ENCODE measurements around the gene STRBP.

Gene STRBP

DNA sequence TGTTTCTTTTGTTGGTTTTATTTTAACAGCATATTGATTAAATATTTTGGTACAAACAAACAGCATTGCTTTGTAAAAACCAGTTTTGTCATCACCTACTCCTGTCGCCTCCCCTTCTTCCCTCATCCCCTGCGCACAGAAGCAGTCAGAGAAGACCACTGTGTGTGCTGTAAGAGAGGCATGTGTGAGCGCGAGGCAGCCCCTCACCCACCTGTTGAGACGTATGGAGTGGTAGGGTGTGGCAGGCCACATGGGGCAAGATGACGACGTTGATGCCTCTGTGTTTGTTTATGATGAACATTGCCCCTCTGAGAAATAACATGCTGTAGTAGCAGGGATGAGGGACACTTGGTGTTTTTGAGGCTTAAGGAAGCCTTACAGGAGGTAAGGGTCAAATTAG is 163.6 kb downstream of the STRBP start:
- Histone ChIP-seq H3K9ac (ENCODE audit: low read depth, low read length) (no peak overlapping the region), H3K9me3 (ENCODE audit: control insufficient read depth, insufficient read depth, low read length) (no peaks in the 10 kb centered on the region), H3K4me1 (ENCODE audit: control insufficient read depth, insufficient read depth, low read length) (peaks cover 11% of the 10 kb centered on the region), H3K27me3 (ENCODE audit: control insufficient read depth, insufficient read depth, low read length) (no peaks in the 10 kb centered on the region), H3K4me3 (ENCODE audit: low read depth, low read length) (no peak overlapping the region), H3K36me3 (ENCODE audit: control insufficient read depth, insufficient read depth, low read length) (peaks cover 37% of the 10 kb centered on the region)

DNA sequence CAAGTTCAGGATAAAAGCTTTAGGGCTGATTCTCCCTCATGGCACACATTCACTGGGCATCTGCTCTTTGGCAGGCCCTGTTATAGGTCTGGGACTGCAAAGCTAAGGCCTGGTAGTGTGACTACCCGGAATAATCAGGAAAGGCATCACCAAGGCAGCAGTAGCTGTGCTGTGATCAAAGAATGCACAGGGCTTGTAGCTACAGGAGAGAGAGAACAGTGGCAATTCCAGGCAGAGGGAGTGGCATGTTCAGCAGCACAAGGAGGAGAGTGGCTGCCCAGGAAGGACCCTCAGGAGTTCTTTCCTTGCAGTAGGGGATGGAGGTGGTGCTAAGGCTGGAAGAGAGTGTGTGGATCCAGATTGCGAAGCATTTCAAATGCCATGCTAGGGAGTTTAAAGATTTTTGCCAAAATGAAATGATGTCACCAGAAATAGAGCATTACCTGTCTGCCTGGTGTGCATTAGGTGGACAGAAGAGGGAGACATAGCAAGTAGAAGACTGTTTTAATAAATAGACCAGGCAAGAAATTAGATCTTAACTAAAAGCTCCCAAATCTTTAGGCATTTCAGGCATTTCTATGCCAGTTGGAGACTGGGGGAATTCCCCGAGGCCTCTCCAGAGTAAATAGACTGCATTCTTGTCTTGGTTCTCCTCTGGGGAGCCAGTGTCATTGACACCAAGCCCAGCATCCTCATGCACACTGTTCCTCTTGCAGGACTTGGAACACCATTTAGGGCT is 165.8 kb downstream of the STRBP start:
- H3K9ac ChIP-seq (ENCODE audit: low read depth, low read length): no peak overlapping the region
- H3K4me1 ChIP-seq (ENCODE audit: control insufficient read depth, insufficient read depth, low read length): peaks cover 19% of the 10 kb centered on the region
- H3K4me3 ChIP-seq (ENCODE audit: low read depth, low read length): no peak overlapping the region
- peaks cover 23% of the 10 kb centered on the region for H3K36me3 ChIP-seq (ENCODE audit: control insufficient read depth, insufficient read depth, low read length)
- no peaks in the 10 kb centered on the region for H3K27me3 ChIP-seq (ENCODE audit: control insufficient read depth, insufficient read depth, low read length)
- H3K9me3 ChIP-seq (ENCODE audit: control insufficient read depth, insufficient read depth, low read length): no peaks in the 10 kb centered on the region

DNA sequence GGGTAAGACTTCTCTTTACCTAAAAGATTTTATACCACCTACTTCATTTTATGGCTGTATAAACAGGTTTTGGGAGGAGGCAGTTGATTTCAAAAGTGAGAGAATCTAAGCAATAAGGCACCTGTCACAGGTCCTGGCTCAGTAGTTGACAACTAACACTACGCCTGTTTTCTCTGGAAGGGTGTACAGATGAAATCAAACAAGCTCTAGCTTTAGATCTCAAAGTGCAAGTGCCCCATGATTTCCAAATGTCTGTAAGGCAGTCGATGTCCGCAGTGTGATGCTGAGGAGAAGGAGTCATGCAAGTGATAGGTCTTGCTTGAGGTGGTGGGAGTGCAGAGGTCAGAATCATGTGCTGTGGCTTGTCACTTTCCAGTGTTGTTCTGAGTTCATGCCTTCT is 168.8 kb downstream of the STRBP start:
- peaks cover 8% of the 10 kb centered on the region for H3K36me3 ChIP-seq (ENCODE audit: control insufficient read depth, insufficient read depth, low read length)
- no peaks in the 10 kb centered on the region for H3K9me3 ChIP-seq (ENCODE audit: control insufficient read depth, insufficient read depth, low read length)
- peaks cover 20% of the 10 kb centered on the region for H3K4me1 ChIP-seq (ENCODE audit: control insufficient read depth, insufficient read depth, low read length)
- no peak overlapping the region for H3K9ac ChIP-seq (ENCODE audit: low read depth, low read length)
- H3K4me3 ChIP-seq (ENCODE audit: low read depth, low read length): no peak overlapping the region
- H3K27me3 ChIP-seq (ENCODE audit: control insufficient read depth, insufficient read depth, low read length): no peaks in the 10 kb centered on the region

DNA sequence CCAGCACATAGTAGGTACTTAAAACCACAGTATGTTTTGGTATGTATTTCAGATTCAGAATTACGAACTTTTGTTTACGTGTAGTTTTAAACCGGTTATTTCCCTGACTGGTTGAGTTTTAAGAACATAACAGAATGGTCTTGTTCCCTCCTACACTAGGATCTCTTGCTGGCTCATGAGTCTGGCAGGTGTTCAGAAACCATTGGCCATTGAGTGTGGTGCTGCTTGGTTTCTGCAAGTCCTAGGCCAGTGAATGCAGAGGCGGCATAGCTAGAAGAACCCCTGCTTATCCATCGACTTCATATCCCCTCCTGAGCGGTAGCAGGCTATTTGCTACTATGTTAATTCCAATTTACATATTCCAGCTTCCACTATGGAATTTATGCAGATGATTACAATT is 169.3 kb downstream of the STRBP start:
- H3K36me3 ChIP-seq (ENCODE audit: control insufficient read depth, insufficient read depth, low read length): peaks cover 8% of the 10 kb centered on the region
- H3K4me1 ChIP-seq (ENCODE audit: control insufficient read depth, insufficient read depth, low read length): peaks cover 19% of the 10 kb centered on the region

DNA sequence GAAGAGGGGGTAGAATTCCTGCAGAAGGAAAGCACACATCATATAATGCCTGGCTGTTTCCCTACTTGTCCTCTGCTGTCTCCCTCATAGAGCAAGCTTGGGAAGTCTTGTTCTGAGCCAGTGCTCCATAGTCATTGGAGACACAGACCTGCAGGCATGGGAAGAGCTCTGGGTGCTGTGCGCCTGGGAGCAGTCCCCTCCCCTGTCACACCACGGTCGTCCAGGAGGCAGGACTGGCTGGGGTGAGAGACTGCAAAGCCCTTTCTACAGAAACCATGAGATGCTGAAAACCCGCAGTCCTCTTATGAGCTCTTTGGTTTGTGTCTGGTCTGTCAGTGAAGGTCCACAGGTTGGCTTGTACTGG is 170.3 kb downstream of the STRBP start:
- no peaks in the 10 kb centered on the region for H3K27me3 ChIP-seq (ENCODE audit: control insufficient read depth, insufficient read depth, low read length)
- H3K4me3 ChIP-seq (ENCODE audit: low read depth, low read length): no peak overlapping the region
- H3K9ac ChIP-seq (ENCODE audit: low read depth, low read length): no peak overlapping the region
- H3K36me3 ChIP-seq (ENCODE audit: control insufficient read depth, insufficient read depth, low read length): peaks cover 6% of the 10 kb centered on the region
- no peaks in the 10 kb centered on the region for H3K9me3 ChIP-seq (ENCODE audit: control insufficient read depth, insufficient read depth, low read length)
- peaks cover 17% of the 10 kb centered on the region for H3K4me1 ChIP-seq (ENCODE audit: control insufficient read depth, insufficient read depth, low read length)

More for the DNA sequence above, 169.3 kb downstream of the STRBP start:
- no peaks in the 10 kb centered on the region for H3K27me3 ChIP-seq (ENCODE audit: control insufficient read depth, insufficient read depth, low read length)
- H3K4me3 ChIP-seq (ENCODE audit: low read depth, low read length): no peak overlapping the region
- H3K9me3 ChIP-seq (ENCODE audit: control insufficient read depth, insufficient read depth, low read length): no peaks in the 10 kb centered on the region
- no peak overlapping the region for H3K9ac ChIP-seq (ENCODE audit: low read depth, low read length)

DNA sequence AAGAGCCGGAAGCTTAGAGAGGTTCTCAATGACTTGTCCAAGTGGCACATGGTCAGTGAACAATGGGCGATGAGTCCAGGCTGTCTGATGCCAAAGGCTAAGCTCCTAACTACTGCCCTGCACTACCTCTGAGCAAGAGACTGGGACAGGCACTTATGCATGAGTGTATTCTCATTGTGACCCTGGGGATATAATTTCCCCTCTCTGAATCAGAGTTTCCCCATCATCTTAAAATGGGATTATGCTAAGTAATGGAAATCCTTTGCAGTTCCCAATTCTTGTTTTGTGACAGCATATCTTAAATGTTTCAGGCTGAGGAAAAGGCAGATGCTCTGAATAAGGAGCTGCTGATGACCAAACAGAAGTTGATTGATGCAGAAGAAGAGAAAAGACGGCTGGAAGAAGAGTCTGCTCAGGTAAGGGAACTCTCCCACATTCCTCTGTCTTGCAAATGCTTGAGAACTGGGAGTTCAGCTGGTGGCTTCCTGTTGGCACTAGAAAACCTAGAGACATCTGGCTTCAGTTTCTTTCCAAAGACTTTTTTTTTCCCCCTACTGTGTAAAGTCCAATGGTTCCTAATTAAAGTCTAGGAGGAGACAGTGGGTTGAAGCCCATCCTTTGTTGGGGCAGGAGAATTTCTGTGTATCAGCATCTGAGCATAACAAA is 170.8 kb downstream of the STRBP start:
- Histone ChIP-seq H3K9me3 (ENCODE audit: control insufficient read depth, insufficient read depth, low read length) (no peaks in the 10 kb centered on the region), H3K9ac (ENCODE audit: low read depth, low read length) (no peak overlapping the region), H3K36me3 (ENCODE audit: control insufficient read depth, insufficient read depth, low read length) (peaks cover 3% of the 10 kb centered on the region), H3K27me3 (ENCODE audit: control insufficient read depth, insufficient read depth, low read length) (no peaks in the 10 kb centered on the region), H3K4me1 (ENCODE audit: control insufficient read depth, insufficient read depth, low read length) (peaks cover 13% of the 10 kb centered on the region), H3K4me3 (ENCODE audit: low read depth, low read length) (no peak overlapping the region)

DNA sequence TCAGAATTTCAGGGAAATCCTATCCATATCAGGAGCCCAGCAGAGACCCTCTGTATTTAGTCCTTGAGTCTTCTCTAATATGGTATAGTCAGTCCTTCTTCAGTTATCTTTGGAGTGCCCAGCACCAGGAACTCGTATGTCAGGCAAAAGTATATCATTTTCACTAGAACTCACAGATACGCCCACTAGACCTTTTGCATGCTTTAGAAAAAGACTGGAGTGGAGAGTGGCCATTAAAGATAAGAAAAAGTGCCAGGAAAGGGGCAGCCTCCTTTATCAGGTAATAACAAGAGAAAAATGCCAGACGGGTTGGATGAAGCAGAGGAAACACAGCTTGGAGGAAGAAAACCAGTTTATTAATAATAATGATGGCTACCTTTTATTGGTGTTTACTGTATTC is 171.4 kb downstream of the STRBP start:
- no peaks in the 10 kb centered on the region for H3K27me3 ChIP-seq (ENCODE audit: control insufficient read depth, insufficient read depth, low read length)
- no peak overlapping the region for H3K4me3 ChIP-seq (ENCODE audit: low read depth, low read length)
- H3K9ac ChIP-seq (ENCODE audit: low read depth, low read length): no peak overlapping the region
- H3K4me1 ChIP-seq (ENCODE audit: control insufficient read depth, insufficient read depth, low read length): peaks cover 12% of the 10 kb centered on the region
- no peaks in the 10 kb centered on the region for H3K9me3 ChIP-seq (ENCODE audit: control insufficient read depth, insufficient read depth, low read length)
- H3K36me3 ChIP-seq (ENCODE audit: control insufficient read depth, insufficient read depth, low read length): peaks cover 3% of the 10 kb centered on the region

DNA sequence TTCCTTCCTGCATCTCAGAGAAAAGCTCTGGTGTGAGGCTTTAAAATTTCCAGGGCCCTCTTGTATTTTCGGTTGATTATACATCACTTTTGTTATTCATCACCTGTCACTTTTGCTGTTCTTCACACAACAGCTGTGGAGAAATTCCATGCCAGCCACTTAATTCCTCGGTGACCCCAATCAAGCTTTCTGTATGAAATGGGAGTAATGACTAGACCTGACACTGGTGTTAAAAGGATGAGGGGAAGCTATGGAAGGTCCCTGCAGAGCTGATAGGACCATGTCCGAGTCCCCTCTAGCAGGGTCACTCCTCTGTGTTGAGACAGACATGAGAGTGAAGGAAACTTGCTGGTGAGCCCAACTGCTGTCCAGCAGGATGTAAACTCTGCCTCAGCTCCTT is 175.2 kb downstream of the STRBP start:
- H3K4me3 ChIP-seq (ENCODE audit: low read depth, low read length): no peak overlapping the region
- no peaks in the 10 kb centered on the region for H3K9me3 ChIP-seq (ENCODE audit: control insufficient read depth, insufficient read depth, low read length)
- no peak overlapping the region for H3K9ac ChIP-seq (ENCODE audit: low read depth, low read length)
- H3K4me1 ChIP-seq (ENCODE audit: control insufficient read depth, insufficient read depth, low read length): peaks cover 7% of the 10 kb centered on the region
- H3K36me3 ChIP-seq (ENCODE audit: control insufficient read depth, insufficient read depth, low read length): peaks cover 6% of the 10 kb centered on the region
- no peaks in the 10 kb centered on the region for H3K27me3 ChIP-seq (ENCODE audit: control insufficient read depth, insufficient read depth, low read length)

DNA sequence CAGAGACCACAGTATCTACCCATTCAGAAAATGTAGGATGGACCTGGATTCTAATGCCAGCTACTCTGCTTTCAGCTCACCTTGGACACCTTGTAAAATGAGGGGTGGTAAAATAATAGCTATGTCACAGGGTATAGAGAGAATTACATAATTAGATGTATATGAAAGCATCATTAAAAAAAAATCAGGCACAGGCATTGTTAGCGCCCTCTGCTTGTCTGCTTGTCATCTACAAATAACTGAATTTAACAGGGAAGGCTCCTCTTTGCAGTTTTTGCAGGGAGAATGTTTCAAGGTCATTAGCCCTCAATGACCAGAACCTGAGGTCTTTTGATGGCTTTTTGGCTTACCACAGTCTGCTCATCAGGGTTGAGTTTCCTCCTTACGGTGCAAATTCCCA is 176.9 kb downstream of the STRBP start:
- H3K9me3 ChIP-seq (ENCODE audit: control insufficient read depth, insufficient read depth, low read length): no peaks in the 10 kb centered on the region
- H3K36me3 ChIP-seq (ENCODE audit: control insufficient read depth, insufficient read depth, low read length): peaks cover 6% of the 10 kb centered on the region
- no peaks in the 10 kb centered on the region for H3K4me1 ChIP-seq (ENCODE audit: control insufficient read depth, insufficient read depth, low read length)
- H3K9ac ChIP-seq (ENCODE audit: low read depth, low read length): no peak overlapping the region
- no peak overlapping the region for H3K4me3 ChIP-seq (ENCODE audit: low read depth, low read length)
- H3K27me3 ChIP-seq (ENCODE audit: control insufficient read depth, insufficient read depth, low read length): no peaks in the 10 kb centered on the region

DNA sequence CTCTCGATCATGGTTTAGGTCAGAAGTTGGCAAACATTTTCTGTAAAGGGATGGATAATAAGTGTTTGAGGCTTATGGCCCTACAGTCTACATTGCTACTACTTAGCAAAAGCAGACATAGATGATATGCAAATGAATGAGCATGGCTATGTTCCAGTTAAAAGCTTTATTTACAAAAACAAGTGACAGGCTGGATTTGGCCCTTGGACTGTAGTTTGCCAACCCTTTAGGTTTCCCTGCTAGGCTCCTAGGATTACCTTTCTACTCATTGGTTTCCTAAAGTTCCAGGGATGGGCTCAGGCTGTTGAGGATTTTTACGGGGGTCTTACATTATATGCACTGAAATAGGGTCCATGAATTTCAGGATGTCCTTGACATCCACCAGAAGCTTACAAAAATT is 177.4 kb downstream of the STRBP start:
- Histone ChIP-seq H3K9me3 (ENCODE audit: control insufficient read depth, insufficient read depth, low read length) (no peaks in the 10 kb centered on the region), H3K4me3 (ENCODE audit: low read depth, low read length) (no peak overlapping the region), H3K9ac (ENCODE audit: low read depth, low read length) (no peak overlapping the region), H3K36me3 (ENCODE audit: control insufficient read depth, insufficient read depth, low read length) (peaks cover 6% of the 10 kb centered on the region), H3K4me1 (ENCODE audit: control insufficient read depth, insufficient read depth, low read length) (no peaks in the 10 kb centered on the region), H3K27me3 (ENCODE audit: control insufficient read depth, insufficient read depth, low read length) (no peaks in the 10 kb centered on the region)

DNA sequence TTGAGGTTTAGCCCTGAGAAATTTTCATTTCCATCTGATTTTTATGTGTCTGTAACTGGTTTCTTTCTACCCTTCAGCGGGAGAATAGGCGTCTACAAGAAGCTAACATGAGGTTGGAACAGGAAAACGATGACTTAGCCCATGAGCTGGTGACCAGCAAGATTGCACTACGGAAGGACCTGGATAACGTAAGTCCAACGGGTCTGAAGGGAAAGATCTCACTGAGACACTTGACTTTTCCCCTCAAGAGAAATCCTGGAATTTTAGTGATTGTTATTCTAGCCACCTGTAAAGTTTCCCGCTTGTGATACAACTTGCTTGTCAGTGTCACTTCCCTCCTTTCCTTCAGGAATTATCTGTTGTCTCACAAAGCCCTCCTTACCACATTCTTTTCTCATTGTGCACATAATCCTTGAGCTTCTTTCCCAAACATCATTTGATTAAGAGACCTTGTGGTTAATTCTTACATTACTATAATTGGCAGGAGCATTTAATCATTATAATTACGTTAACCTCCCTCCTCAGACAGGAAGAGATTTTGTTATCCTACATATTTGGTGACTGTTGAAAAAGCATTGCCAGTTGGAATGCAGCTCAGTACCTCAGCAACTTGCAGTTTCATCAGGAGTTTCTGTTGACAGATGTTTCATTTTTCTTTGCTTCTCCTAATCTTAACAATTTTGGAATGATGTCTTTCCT is 178.0 kb downstream of the STRBP start:
- H3K4me3 ChIP-seq (ENCODE audit: low read depth, low read length): no peak overlapping the region
- H3K9me3 ChIP-seq (ENCODE audit: control insufficient read depth, insufficient read depth, low read length): no peaks in the 10 kb centered on the region
- H3K4me1 ChIP-seq (ENCODE audit: control insufficient read depth, insufficient read depth, low read length): no peaks in the 10 kb centered on the region
- H3K36me3 ChIP-seq (ENCODE audit: control insufficient read depth, insufficient read depth, low read length): peaks cover 6% of the 10 kb centered on the region
- H3K9ac ChIP-seq (ENCODE audit: low read depth, low read length): peak overlapping the region; percentile 9
- no peaks in the 10 kb centered on the region for H3K27me3 ChIP-seq (ENCODE audit: control insufficient read depth, insufficient read depth, low read length)

DNA sequence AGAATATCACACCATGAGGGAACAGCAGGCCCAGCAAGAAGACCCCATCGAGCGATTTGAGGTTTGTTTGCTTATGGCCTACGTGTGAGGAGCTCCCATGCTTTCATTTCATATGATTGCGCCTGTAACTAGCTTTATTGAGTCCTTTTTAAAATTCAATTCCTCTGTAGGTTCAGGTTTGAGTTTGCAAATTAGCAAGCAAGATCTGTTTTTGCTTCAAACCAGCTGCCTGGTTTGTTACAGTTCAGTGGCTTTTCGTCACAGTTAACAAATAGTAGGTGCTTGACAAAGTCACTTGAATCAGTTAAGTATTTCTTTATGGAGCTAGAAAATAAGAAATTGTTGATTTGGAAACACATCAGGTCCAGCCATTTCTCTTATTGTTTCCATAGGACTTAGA is 178.6 kb downstream of the STRBP start:
- Histone ChIP-seq H3K4me3 (ENCODE audit: low read depth, low read length) (no peak overlapping the region), H3K4me1 (ENCODE audit: control insufficient read depth, insufficient read depth, low read length) (no peaks in the 10 kb centered on the region), H3K9ac (ENCODE audit: low read depth, low read length) (no peak overlapping the region)

More for the DNA sequence above, 178.6 kb downstream of the STRBP start:
- peaks cover 6% of the 10 kb centered on the region for H3K36me3 ChIP-seq (ENCODE audit: control insufficient read depth, insufficient read depth, low read length)
- H3K27me3 ChIP-seq (ENCODE audit: control insufficient read depth, insufficient read depth, low read length): no peaks in the 10 kb centered on the region
- H3K9me3 ChIP-seq (ENCODE audit: control insufficient read depth, insufficient read depth, low read length): no peaks in the 10 kb centered on the region

Data from iPS-15b (cell line).